ENCODE data around the gene VPS13D. TPM values are rescaled to one million over a fixed set of nuclear protein-coding genes. Genes with fewer than 3 reads are reported as not detected.

The VPS13D gene
- total and polyA plus RNA-seq, 10 of the 15 experiments (the other 5 are each of a cell fraction or from before 2014, with no cell fraction given), result 1.4 to 16.9 (median 8.5) TPM

DNA sequence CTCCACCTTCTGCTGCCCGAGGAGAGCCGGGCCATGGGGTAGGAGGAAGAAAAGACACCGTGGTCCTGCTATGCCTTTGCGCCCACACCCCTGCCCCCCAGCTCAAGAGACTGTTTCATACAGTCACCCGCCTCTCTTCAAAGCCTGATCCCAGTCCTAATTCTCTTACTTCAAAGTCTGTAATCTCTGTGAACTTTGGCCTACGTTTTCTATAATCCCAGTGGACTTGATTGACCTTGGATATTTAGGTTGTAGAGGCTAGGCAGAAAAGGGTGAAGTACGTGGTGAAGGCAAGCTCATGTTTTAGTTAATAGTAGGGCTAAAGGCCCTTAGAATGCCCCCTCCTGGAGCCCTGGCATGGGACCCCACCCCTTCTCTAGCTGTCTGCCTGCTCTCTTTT, 28.4 kb downstream of the VPS13D start:
- ChIA-PET CTCF (interaction anchor here (0.8 kb wide), 1 partner anchor 13 kb away, joined by 3 read pairs; no protein-coding TSS in a partner anchor), RAD21 (ENCODE audit: unreplicated experiment) (no interaction called here), SMC1A (ENCODE audit: uncharacterized antibody, unreplicated experiment) (interaction anchor here (1.3 kb wide), 1 partner anchor 15 kb away, joined by 4 read pairs; no protein-coding TSS in a partner anchor), POLR2A (no interaction called here)
- H3K9ac ChIP-seq (ENCODE audit: control insufficient read depth, insufficient read depth, low read length), result no peak overlapping the region
- 95% methylated on average over 7 of the region's 7 CpGs for WGBS (ENCODE audit: insufficient coverage, insufficient replicate concordance, low lambda C conversion rate, missing lambda C conversion rate)
- DNase-seq (ENCODE audit: low read depth, low spot score) (no peak), FAIRE-seq (no peak), ATAC-seq (no peak)
- no TSS peak for BruUV-seq (replicated peaks)
- TF ChIP-seq SPI1 (IDR thresholded peaks at IDR 0.05; ENCODE audit: borderline replicate concordance, insufficient read depth, low read depth, low read length) (no peak), NFXL1 (IDR thresholded peaks at IDR 0.05; ENCODE audit: borderline replicate concordance) (no peak), HDAC6 (IDR thresholded peaks at IDR 0.05; ENCODE audit: unreplicated experiment) (no peak), IKZF2 (IDR thresholded peaks at IDR 0.05) (no peak), ZNF592 (IDR thresholded peaks at IDR 0.05) (no peak), REST (IDR thresholded peaks at IDR 0.05; ENCODE audit: low read depth, low read length) (no peak), ZNF24 (IDR thresholded peaks at IDR 0.05) (no peak), RUNX3 (IDR thresholded peaks at IDR 0.05; ENCODE audit: low read length) (no peak), NFYB (IDR thresholded peaks at IDR 0.05; ENCODE audit: insufficient read depth, low read depth, low read length) (no peak), BHLHE40 (IDR thresholded peaks at IDR 0.05; ENCODE audit: borderline replicate concordance in 1 of 2, low read depth in 2 of 2, low read length in 1 of 2) (no peak)
- no peak overlapping the region for H2AFZ ChIP-seq (ENCODE audit: control insufficient read depth, low read depth, low read length)
- in situ Hi-C loops (cut with MboI), result no loop called here
- no peaks in the 10 kb centered on the region for H3K27me3 ChIP-seq (replicated peaks in 1 of 2; ENCODE audit: control insufficient read depth in 2 of 2, insufficient read depth in 2 of 2, low read length in 1 of 2)
- no peak overlapping the region for H3K27ac ChIP-seq (ENCODE audit: control insufficient read depth, insufficient read depth)
- H3K4me1 ChIP-seq (ENCODE audit: control insufficient read depth, insufficient read depth, low read length), result no peaks in the 10 kb centered on the region
- no peaks in the 10 kb centered on the region for H3K9me3 ChIP-seq (replicated peaks; ENCODE audit: control insufficient read depth, insufficient read depth, low read length)
- intact Hi-C loops (cut with micrococcal nuclease; ENCODE audit: unreplicated experiment), result no loop called here
- no peak overlapping the region for H3K4me3 ChIP-seq
- H3K36me3 ChIP-seq (ENCODE audit: control insufficient read depth in 2 of 2, insufficient read depth in 2 of 2, low read length in 1 of 2), result peaks cover 3 to 8% of the 10 kb centered on the region in 2 experiments; a peak in 3 of 4 replicates
- H3K79me2 ChIP-seq (ENCODE audit: control insufficient read depth, insufficient read depth, low read length), result no peaks in the 10 kb centered on the region
- H4K20me1 ChIP-seq (ENCODE audit: control insufficient read depth, insufficient read depth), result no peaks in the 10 kb centered on the region
- H3K4me2 ChIP-seq (ENCODE audit: control insufficient read depth, insufficient read depth), result no peak overlapping the region
